Stimulated activated CD4-positive, alpha-beta T cell treated with anti-CD3 and anti-CD28 coated beads, Interleukin-4, amount 100 ng/mL, for 24 hours (primary cell): ENCODE measurements around the gene GPC5.

Source experiments
- DNase-seq: peaks from one replicate; pipeline ENCODE4 v3.0.0-alpha.2; 2020

Gene GPC5

GRCh38 chr13:92312823-92313222 lies 914.4 kb downstream of the GPC5 start:
- DNase-seq: no peak

GRCh38 chr13:92313382-92313781 lies 915.0 kb downstream of the GPC5 start:
- DNase-seq: no peak

GRCh38 chr13:92315265-92315664 lies 916.8 kb downstream of the GPC5 start:
- DNase-seq: no peak

- no peak for DNase-seq
These were observed 917.6 kb downstream of the GPC5 start for GRCh38 chr13:92316030-92316429.

GRCh38 chr13:92317066-92317465 lies 918.6 kb downstream of the GPC5 start:
- no peak for DNase-seq

- no peak for DNase-seq
These were observed 921.9 kb downstream of the GPC5 start for GRCh38 chr13:92320323-92320722.

GRCh38 chr13:92321174-92321573 lies 922.8 kb downstream of the GPC5 start:
- DNase-seq: no peak

GRCh38 chr13:92345627-92346026 lies 947.2 kb downstream of the GPC5 start:
- no peak for DNase-seq

GRCh38 chr13:92346046-92346445 lies 947.6 kb downstream of the GPC5 start:
- DNase-seq: no peak

- no peak for DNase-seq
These were observed 956.2 kb downstream of the GPC5 start for GRCh38 chr13:92354583-92354982.

- DNase-seq: no peak
These were observed 956.8 kb downstream of the GPC5 start for GRCh38 chr13:92355213-92355612.

- no peak for DNase-seq
These were observed 964.3 kb downstream of the GPC5 start for GRCh38 chr13:92362717-92363116.

- no peak for DNase-seq
These were observed 967.5 kb downstream of the GPC5 start for GRCh38 chr13:92365904-92366303.

GRCh38 chr13:92377396-92377795 lies 979.0 kb downstream of the GPC5 start:
- DNase-seq: no peak

GRCh38 chr13:92379371-92379770 lies 981.0 kb downstream of the GPC5 start:
- no peak for DNase-seq

- no peak for DNase-seq
These were observed 986.0 kb downstream of the GPC5 start for GRCh38 chr13:92384410-92384809.

- DNase-seq: no peak
These were observed 988.8 kb downstream of the GPC5 start for GRCh38 chr13:92387245-92387644.

- no peak for DNase-seq
These were observed 991.8 kb downstream of the GPC5 start for GRCh38 chr13:92390217-92390616.

GRCh38 chr13:92403606-92404005 lies 1005.2 kb downstream of the GPC5 start:
- DNase-seq: no peak

- DNase-seq: no peak
These were observed 1009.4 kb downstream of the GPC5 start for GRCh38 chr13:92407858-92408257.

- DNase-seq: no peak
These were observed 1014.1 kb downstream of the GPC5 start for GRCh38 chr13:92412481-92412880.

GRCh38 chr13:92412996-92413395 lies 1014.6 kb downstream of the GPC5 start:
- DNase-seq: no peak

GRCh38 chr13:92413452-92413851 lies 1015.0 kb downstream of the GPC5 start:
- DNase-seq: no peak

GRCh38 chr13:92414851-92415250 lies 1016.4 kb downstream of the GPC5 start:
- no peak for DNase-seq

GRCh38 chr13:92415781-92416180 lies 1017.4 kb downstream of the GPC5 start:
- DNase-seq: no peak

GRCh38 chr13:92418818-92419412 lies 1020.5 kb downstream of the GPC5 start:
- DNase-seq: no peak
